Gastrocnemius medialis (tissue), 4 donors: ENCODE measurements around the gene SCP2. TPM values are rescaled to one million over a fixed set of nuclear protein-coding genes. Genes with fewer than 3 reads are reported as not detected.

Experiments
- ATAC-seq, 2 donors: fragments of 150-250 bp; one replicate each; pipeline ENCODE4 v1.9.1; 2016
- DNase-seq, 2 donors: peaks; one replicate each; pipeline ENCODE4 v3.0.0-alpha.2; 2019
- H3K27ac ChIP-seq, 4 donors: fragments of 200-600 bp; sonication (generic); 1 replicate in 1 of 4; 2 replicates in 3 of 4; pipeline ENCODE4 v1.5.1; 2016 to 2018; ENCODE audit warnings: mild to moderate bottlenecking in 2 of 4, moderate library complexity in 1 of 4
- H3K27me3 ChIP-seq, 3 donors: fragments of 200-600 bp; sonication (generic) in 2 of 3; 1 replicate in 1 of 3; 2 replicates in 2 of 3; pipeline versions ENCODE4 v1.5.1 to v1.6.0; 2016 to 2019; ENCODE audit warnings: mild to moderate bottlenecking in 1 of 3, moderate library complexity in 1 of 3
- H3K36me3 ChIP-seq, 2 donors: fragments of 200-600 bp; sonication (generic) in 1 of 2; one replicate each; pipeline ENCODE4 v1.5.1; 2017 to 2018
- H3K4me1 ChIP-seq, 2 donors: fragments of 200-600 bp; sonication (generic) in 1 of 2; one replicate each; pipeline ENCODE4 v1.5.1; 2016 to 2017; ENCODE audit warnings: mild to moderate bottlenecking in 2 of 2
- H3K4me3 ChIP-seq, 4 donors: fragments of 200-600 bp; sonication (generic) in 3 of 4; 1 replicate in 1 of 4; 2 replicates in 3 of 4; pipeline ENCODE4 v1.5.1; 2016 to 2019; ENCODE audit warnings: mild to moderate bottlenecking in 2 of 4
- H3K9me3 ChIP-seq, 3 donors: fragments of 200-600 bp; sonication (generic) in 2 of 3; 1 replicate in 1 of 3; 2 replicates in 2 of 3; pipeline ENCODE4 v1.5.1; 2016 to 2019
- POLR2A ChIP-seq, 2 donors: fragments of 450-650 bp; IDR thresholded peaks; one replicate each; pipeline ENCODE4 v1.6.1; 2017; ENCODE audit warnings: antibody characterized with exemption in 2 of 2, mild to moderate bottlenecking in 2 of 2, moderate library complexity in 2 of 2
- in situ Hi-C, 4 donors: fragments of 200-750 bp; cut with MboI; loops; one replicate each; pipeline versions ENCODE4 v1.15.0 to v1.8.0; 2017; ENCODE audit warnings: low sequenced_read_pairs in 4 of 4
- intact Hi-C: fragments of 100-400 bp; cut with DNase I; formaldehyde crosslinking; loops from one replicate; pipeline ENCODE4 v1.15.1; 2023; ENCODE audit warnings: low total_unique reads
- total RNA-seq, 4 donors: library from RNA; depleted of rRNA; stranded (reverse); fragments of >200 nt; gene quantifications; one replicate each; pipeline versions ENCODE4 v1.1.0 to v1.2.3, GENCODE V29; 2016
- TF ChIP-seq, protein P1 (sequence below), 5 experiments: fragments of 450-650 bp in 3 of 5; fragments of 200-600 bp in 2 of 5; sonication (generic) in 2 of 5; IDR thresholded peaks in 4 of 5; conservative IDR thresholded peaks in 1 of 5; 1 replicate in 4 of 5; 2 replicates in 1 of 5; pipeline ENCODE4 v1.5.1; 2016 to 2019; ENCODE audit warnings: antibody characterized with exemption in 5 of 5, mild to moderate bottlenecking in 3 of 5, moderate library complexity in 3 of 5

SCP2 gene
- total RNA-seq, 4 donors from 2014 or later = 44.6 to 75.4 (median 61.1) TPM

DNA sequence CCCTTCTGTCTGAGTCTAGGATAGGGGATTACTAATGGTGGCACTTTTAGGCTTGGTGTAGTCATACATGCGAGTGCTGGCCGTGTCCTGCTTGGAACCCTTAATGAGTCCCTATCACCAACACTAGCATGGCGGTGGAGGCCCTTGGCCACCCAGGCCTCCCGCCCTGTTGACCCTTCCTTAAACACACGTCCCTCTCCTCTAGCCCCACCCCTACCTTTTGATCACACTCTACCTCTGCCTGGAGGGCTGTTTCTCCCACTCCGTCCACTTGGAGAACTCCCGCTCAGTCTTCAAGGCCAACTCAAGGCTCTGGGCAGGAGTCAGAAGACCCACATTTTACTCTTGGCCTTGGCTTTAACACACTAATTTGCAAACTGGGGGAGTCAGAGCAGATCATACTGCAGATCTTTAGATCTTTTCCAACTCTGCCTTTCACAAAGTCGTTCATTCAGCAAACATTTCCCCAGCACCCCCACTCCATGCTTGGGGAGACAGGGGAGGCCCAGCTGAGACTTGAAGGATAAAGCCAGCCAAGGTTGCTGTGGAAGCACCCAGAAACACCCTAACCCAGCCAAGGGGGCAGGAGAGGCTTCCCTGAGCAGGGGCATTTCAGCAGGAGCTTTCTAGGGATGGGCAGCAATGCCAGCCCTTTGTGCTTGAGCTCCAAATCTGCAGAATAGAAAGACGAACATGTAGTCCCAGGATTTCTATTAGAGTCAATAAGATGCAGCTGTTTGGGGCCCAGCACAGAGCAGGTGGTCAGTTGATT is 136.9 kb downstream of the SCP2 start:
- no peaks in the 10 kb centered on the region for H3K36me3 ChIP-seq
- no peaks in the 10 kb centered on the region for H3K9me3 ChIP-seq
- in situ Hi-C loops (no loop called here), intact Hi-C loops (no loop called here)
- no peak overlapping the region for H3K27ac ChIP-seq
- peak overlapping the region in 1 of 4 donors; percentile 56 for H3K4me3 ChIP-seq
- TF ChIP-seq, protein P1, sequence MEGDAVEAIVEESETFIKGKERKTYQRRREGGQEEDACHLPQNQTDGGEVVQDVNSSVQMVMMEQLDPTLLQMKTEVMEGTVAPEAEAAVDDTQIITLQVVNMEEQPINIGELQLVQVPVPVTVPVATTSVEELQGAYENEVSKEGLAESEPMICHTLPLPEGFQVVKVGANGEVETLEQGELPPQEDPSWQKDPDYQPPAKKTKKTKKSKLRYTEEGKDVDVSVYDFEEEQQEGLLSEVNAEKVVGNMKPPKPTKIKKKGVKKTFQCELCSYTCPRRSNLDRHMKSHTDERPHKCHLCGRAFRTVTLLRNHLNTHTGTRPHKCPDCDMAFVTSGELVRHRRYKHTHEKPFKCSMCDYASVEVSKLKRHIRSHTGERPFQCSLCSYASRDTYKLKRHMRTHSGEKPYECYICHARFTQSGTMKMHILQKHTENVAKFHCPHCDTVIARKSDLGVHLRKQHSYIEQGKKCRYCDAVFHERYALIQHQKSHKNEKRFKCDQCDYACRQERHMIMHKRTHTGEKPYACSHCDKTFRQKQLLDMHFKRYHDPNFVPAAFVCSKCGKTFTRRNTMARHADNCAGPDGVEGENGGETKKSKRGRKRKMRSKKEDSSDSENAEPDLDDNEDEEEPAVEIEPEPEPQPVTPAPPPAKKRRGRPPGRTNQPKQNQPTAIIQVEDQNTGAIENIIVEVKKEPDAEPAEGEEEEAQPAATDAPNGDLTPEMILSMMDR (IDR thresholded peaks at IDR 0.05 in 4 of 5, conservative IDR thresholded peaks at IDR 0.05 in 1 of 5) = no peak
- TF ChIP-seq POLR2A (IDR thresholded peaks at IDR 0.05) = no peak
- peaks cover 22 to 28% (median 24%) of the 10 kb centered on the region in 3 donors for H3K27me3 ChIP-seq
- ATAC-seq (no peak), DNase-seq (no peak)
- peaks cover 0 to 6% of the 10 kb centered on the region in 2 donors for H3K4me1 ChIP-seq

DNA sequence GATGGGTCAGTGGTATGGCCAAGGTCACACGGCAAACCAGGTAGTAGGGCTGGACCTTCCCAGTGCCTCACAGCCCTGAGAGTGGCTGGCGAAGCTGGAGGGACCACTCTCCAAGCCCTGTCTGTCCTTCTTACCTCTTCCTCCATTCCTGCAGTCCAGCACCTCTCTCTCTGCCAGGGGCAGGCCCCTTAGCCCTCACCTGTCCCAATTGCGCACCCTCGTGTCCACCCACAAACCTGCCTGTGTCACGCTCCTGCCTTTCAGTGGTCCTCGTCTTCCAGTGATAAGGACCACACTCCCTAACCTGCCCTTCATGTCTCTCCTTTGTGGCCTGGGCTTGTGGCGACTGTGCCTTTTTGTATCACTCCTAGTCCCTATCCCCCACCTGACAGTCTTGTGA is 138.3 kb downstream of the SCP2 start:
- in situ Hi-C loops = no loop called here
- DNase-seq = no peak
- H3K27ac ChIP-seq = no peak overlapping the region
- H3K4me3 ChIP-seq = no peak overlapping the region
- no peaks in the 10 kb centered on the region for H3K36me3 ChIP-seq
- TF ChIP-seq, protein P1 (IDR thresholded peaks at IDR 0.05 in 4 of 5, conservative IDR thresholded peaks at IDR 0.05 in 1 of 5) = no peak
- TF ChIP-seq POLR2A (IDR thresholded peaks at IDR 0.05) = no peak
- H3K4me1 ChIP-seq = peaks cover 0 to 6% of the 10 kb centered on the region in 2 donors
- H3K9me3 ChIP-seq = no peaks in the 10 kb centered on the region
- intact Hi-C loops = no loop called here
- peaks cover 21 to 28% (median 22%) of the 10 kb centered on the region in 3 donors for H3K27me3 ChIP-seq
- ATAC-seq = no peak

DNA sequence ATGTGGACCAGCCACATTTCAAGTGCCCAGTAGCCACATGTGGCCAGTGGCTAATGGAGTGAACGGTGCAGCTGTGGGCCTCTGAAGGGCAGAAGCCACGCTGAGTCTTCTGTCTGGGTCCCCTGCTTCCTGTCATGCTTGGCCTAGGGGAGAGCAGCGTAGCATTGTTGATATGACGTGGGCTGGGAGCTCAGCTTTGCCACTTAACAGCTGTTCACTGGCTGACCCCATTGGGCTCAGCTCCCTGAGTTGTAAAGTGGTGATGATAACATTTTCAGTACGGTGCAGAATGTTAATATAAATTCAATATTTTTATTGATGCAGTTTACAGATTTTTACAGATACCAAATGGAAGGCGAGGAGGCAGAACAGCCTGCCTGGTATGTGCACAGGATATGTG is 139.4 kb downstream of the SCP2 start:
- ATAC-seq (no peak), DNase-seq (no peak)
- H3K4me1 ChIP-seq = peaks cover 0 to 6% of the 10 kb centered on the region in 2 donors
- H3K27ac ChIP-seq = no peak overlapping the region
- no peaks in the 10 kb centered on the region for H3K36me3 ChIP-seq
- in situ Hi-C loops = no loop called here
- H3K4me3 ChIP-seq = no peak overlapping the region
- H3K9me3 ChIP-seq = no peaks in the 10 kb centered on the region
- TF ChIP-seq, protein P1 (IDR thresholded peaks at IDR 0.05 in 4 of 5, conservative IDR thresholded peaks at IDR 0.05 in 1 of 5) = no peak
- TF ChIP-seq POLR2A (IDR thresholded peaks at IDR 0.05) = no peak
- peaks cover 11 to 23% (median 17%) of the 10 kb centered on the region in 3 donors for H3K27me3 ChIP-seq
- intact Hi-C loops = no loop called here

DNA sequence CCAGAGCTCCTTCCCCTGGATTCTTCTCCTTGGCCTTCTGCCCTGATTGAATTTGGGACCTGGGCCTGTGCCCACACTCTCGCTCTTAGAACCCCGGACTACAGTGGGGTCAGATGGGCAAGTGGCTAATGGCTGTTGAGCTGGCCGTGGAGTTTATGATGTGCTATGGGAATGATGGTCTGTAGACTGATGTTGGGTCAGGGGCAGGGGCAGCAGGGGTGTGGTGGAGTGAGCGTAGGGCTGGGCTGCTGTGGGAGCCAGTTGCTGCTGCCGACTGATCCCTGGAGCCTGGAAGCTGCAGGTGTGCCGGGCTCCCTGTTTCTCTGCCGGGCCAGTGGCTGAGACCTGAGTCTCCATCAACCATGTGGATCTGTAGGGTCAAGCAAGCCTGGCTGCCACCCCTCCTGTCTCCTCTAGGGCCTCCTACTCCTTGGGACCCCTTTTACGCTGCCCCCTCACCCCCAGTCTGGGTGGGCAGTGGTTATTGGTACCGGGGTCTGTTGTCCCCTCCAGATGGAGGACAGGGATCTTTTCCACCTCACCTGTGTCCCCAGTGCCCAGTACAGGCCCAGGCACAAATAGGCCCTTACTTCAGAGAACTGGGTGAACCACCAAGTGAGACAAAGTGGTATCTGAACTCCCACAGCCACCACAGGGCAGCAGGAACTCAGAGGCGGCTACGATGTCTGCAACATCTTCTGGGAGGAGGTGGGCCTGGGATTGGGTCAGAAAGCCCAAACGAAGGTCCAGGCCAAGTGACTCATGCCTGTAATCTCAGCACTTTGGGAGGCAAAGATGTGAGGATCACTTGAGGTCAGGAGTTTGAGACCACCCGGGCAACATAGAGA is 140.0 kb downstream of the SCP2 start:
- in situ Hi-C loops (no loop called here), intact Hi-C loops (no loop called here)
- Histone ChIP-seq H3K27me3 (peaks cover 8 to 16% (median 11%) of the 10 kb centered on the region in 3 donors), H3K4me3 (no peak overlapping the region), H3K27ac (peak overlapping the region in 1 of 4 donors; percentile 24), H3K36me3 (no peaks in the 10 kb centered on the region), H3K9me3 (no peaks in the 10 kb centered on the region), H3K4me1 (peaks cover 0 to 6% of the 10 kb centered on the region in 2 donors)
- ATAC-seq (peak in 1 of 2 donors; percentile 30), DNase-seq (no peak)
- TF ChIP-seq, protein P1 (IDR thresholded peaks at IDR 0.05 in 4 of 5, conservative IDR thresholded peaks at IDR 0.05 in 1 of 5) = no peak
- TF ChIP-seq POLR2A (IDR thresholded peaks at IDR 0.05) = no peak
